ENCODE data around the gene RPEL1. TPM values are rescaled to one million over a fixed set of nuclear protein-coding genes. Genes with fewer than 3 reads are reported as not detected.

RPEL1 gene
- total RNA-seq, 2 donors from 2014 or later, result not detected

- H3K27ac Mint-ChIP-seq, result no peak overlapping the region
- no peaks in the 10 kb centered on the region for H3K9me3 Mint-ChIP-seq
- DNase-seq (ENCODE audit: low spot score in 2 of 2) (no peak), ATAC-seq (no peak)
- no peaks in the 10 kb centered on the region for H3K36me3 Mint-ChIP-seq
Observed at GRCh38 chr10:103295374-103296015, 49.8 kb downstream of the RPEL1 start.

Other genes with a start within 250 kb of the RPEL1 start
- gene NT5C2, start 52.6 kb upstream of the RPEL1 start, total RNA-seq, result 10 to 100 TPM; 42.0 to 46.5 TPM
- gene INA, start 31.3 kb downstream of the RPEL1 start, total RNA-seq, result under 1 TPM in 1 of 2 donors, not detected in 1; 0.27 TPM
- 10 to 100 TPM; 13.2 to 15.2 TPM for gene PCGF6, start 105.3 kb downstream of the RPEL1 start, total RNA-seq
- gene TAF5, start 122.1 kb downstream of the RPEL1 start, total RNA-seq, result 10 to 100 TPM in 1 of 2 donors, 1 to 10 TPM in 1; 10.0 to 21.8 TPM
- 100 to 1,000 TPM; 382 to 465 TPM for gene ATP5MK, start 150.6 kb downstream of the RPEL1 start, total RNA-seq
- gene PDCD11, start 150.7 kb downstream of the RPEL1 start, total RNA-seq, result 10 to 100 TPM; 49.6 to 62.2 TPM
- gene CALHM2, start 206.5 kb downstream of the RPEL1 start, total RNA-seq, result 10 to 100 TPM in 1 of 2 donors, 1 to 10 TPM in 1; 9.1 to 13.5 TPM
- not detected for gene CALHM1, start 213.0 kb downstream of the RPEL1 start, total RNA-seq
- not detected for gene CALHM3, start 233.4 kb downstream of the RPEL1 start, total RNA-seq
- gene NEURL1, start 247.8 kb downstream of the RPEL1 start, total RNA-seq, result 1 to 10 TPM in 1 of 2 donors, under 1 TPM in 1; 0.87 to 2.4 TPM